Fibroblast of lung (primary cell): ENCODE data around the gene MPPED2. TPM values are rescaled to one million over a fixed set of nuclear protein-coding genes. Genes with fewer than 3 reads are reported as not detected.

Experiments
- DNase-seq, 2 donors: peaks; one replicate each; pipeline versions ENCODE4 v3.0.0 to v3.0.0-alpha.2; 2010; ENCODE audit warnings: low read depth in 2 of 2
- H2AFZ ChIP-seq: 2 replicates; pipeline ENCODE4 v1.5.1; 2012; ENCODE audit warnings: low read length, control low read depth, inconsistent platforms
- H3K27ac ChIP-seq: 2 replicates; pipeline ENCODE4 v1.5.1; 2011; ENCODE audit warnings: low read length, control low read depth; ENCODE audit not compliant: insufficient read depth
- H3K27me3 ChIP-seq: 2 replicates; pipeline ENCODE4 v1.5.1; 2011; ENCODE audit warnings: mild to moderate bottlenecking, low read length; ENCODE audit not compliant: control insufficient read depth, insufficient read depth
- H3K36me3 ChIP-seq: 2 replicates; pipeline ENCODE4 v1.5.1; 2011; ENCODE audit warnings: low read length; ENCODE audit not compliant: control insufficient read depth, insufficient read depth
- H3K4me1 ChIP-seq: 2 replicates; pipeline ENCODE4 v1.5.1; 2011; ENCODE audit warnings: low read length; ENCODE audit not compliant: control insufficient read depth, insufficient read depth; ENCODE audit errors: extremely low read depth
- H3K4me2 ChIP-seq: 2 replicates; pipeline ENCODE4 v1.5.1; 2011; ENCODE audit warnings: low read length, control low read depth; ENCODE audit not compliant: insufficient read depth; ENCODE audit errors: extremely low read depth
- H3K4me3 ChIP-seq, 4 experiments: fragments of 200-600 bp in 1 of 4; sonication (generic) in 1 of 4; replicated peaks in 1 of 4; 2 replicates each; pipeline ENCODE4 v1.5.1; 2011 to 2016; ENCODE audit warnings: low read length in 4 of 4, low read depth in 3 of 4, mild to moderate bottlenecking in 3 of 4, control low read depth in 2 of 4, inconsistent platforms in 1 of 4, mixed read lengths in 1 of 4; ENCODE audit not compliant: insufficient read depth in 1 of 4; ENCODE audit errors: control extremely low read depth in 1 of 4
- H3K79me2 ChIP-seq: 2 replicates; pipeline ENCODE4 v1.5.1; 2012; ENCODE audit warnings: mild to moderate bottlenecking, low read length, inconsistent platforms; ENCODE audit not compliant: control insufficient read depth, insufficient read depth
- H3K9ac ChIP-seq: 2 replicates; pipeline ENCODE4 v1.5.1; 2011; ENCODE audit warnings: mild to moderate bottlenecking, low read length, control low read depth; ENCODE audit not compliant: insufficient read depth
- H3K9me3 ChIP-seq: 2 replicates; pipeline ENCODE4 v1.5.1; 2012; ENCODE audit warnings: low read depth, low read length; ENCODE audit not compliant: control insufficient read depth, insufficient read depth
- H4K20me1 ChIP-seq: 2 replicates; pipeline ENCODE4 v1.5.1; 2011; ENCODE audit warnings: low read length; ENCODE audit not compliant: control insufficient read depth, insufficient read depth; ENCODE audit errors: extremely low read depth
- CTCF ChIP-seq, 2 donors: IDR thresholded peaks in 1 of 2; conservative IDR thresholded peaks in 1 of 2; 1 replicate in 1 of 2; 2 replicates in 1 of 2; pipeline ENCODE4 v1.5.1; 2011 to 2012; ENCODE audit warnings: low read length in 2 of 2, control low read depth in 1 of 2, inconsistent platforms in 1 of 2, low read depth in 1 of 2, mild to moderate bottlenecking in 1 of 2
- EZH2 ChIP-seq: IDR thresholded peaks from 2 replicates; pipeline ENCODE4 v1.5.1; 2012; ENCODE audit warnings: low read length, control low read depth, mild to moderate bottlenecking; ENCODE audit errors: missing control alignments
- polyA plus RNA-seq, 2 donors: library from polyadenylated mRNA; depleted of rRNA in 1 of 2; stranded (reverse) in 1 of 2; unstranded in 1 of 2; fragments of >200 nt; gene quantifications; 2 replicates each; pipeline ENCODE4 v1.2.1, GENCODE V29; 2011 to 2012; ENCODE audit warnings: missing spikeins in 1 of 2
- total RNA-seq: library from RNA; depleted of rRNA; stranded (reverse); fragments of >200 nt; gene quantifications from 2 replicates; pipeline ENCODE4 v1.2.1, GENCODE V29; 2014

MPPED2 gene
- total and polyA plus RNA-seq, 2 donors (not counting 1 experiment from before 2014, with no cell fraction given) = under 0.01 to 0.02 TPM

GRCh38 chr11:30368394-30368793, 217.8 kb downstream of the MPPED2 start:
- no peaks in the 10 kb centered on the region for H3K4me1 ChIP-seq
- H3K4me2 ChIP-seq = no peak overlapping the region
- no peak overlapping the region for H3K4me3 ChIP-seq
- no peak overlapping the region for H3K9ac ChIP-seq
- H2AFZ ChIP-seq = no peak overlapping the region
- no peaks in the 10 kb centered on the region for H3K79me2 ChIP-seq
- no peaks in the 10 kb centered on the region for H3K9me3 ChIP-seq
- no peaks in the 10 kb centered on the region for H4K20me1 ChIP-seq
- no peaks in the 10 kb centered on the region for H3K36me3 ChIP-seq
- H3K27me3 ChIP-seq = no peaks in the 10 kb centered on the region
- TF ChIP-seq CTCF (conservative IDR thresholded peaks at IDR 0.05 in 1 of 2, IDR thresholded peaks at IDR 0.05 in 1 of 2; ENCODE audit: low read depth in 1 of 2, low read length in 2 of 2) (no peak), EZH2 (no peak)
- DNase-seq = no peak
- H3K27ac ChIP-seq = no peak overlapping the region

DNA sequence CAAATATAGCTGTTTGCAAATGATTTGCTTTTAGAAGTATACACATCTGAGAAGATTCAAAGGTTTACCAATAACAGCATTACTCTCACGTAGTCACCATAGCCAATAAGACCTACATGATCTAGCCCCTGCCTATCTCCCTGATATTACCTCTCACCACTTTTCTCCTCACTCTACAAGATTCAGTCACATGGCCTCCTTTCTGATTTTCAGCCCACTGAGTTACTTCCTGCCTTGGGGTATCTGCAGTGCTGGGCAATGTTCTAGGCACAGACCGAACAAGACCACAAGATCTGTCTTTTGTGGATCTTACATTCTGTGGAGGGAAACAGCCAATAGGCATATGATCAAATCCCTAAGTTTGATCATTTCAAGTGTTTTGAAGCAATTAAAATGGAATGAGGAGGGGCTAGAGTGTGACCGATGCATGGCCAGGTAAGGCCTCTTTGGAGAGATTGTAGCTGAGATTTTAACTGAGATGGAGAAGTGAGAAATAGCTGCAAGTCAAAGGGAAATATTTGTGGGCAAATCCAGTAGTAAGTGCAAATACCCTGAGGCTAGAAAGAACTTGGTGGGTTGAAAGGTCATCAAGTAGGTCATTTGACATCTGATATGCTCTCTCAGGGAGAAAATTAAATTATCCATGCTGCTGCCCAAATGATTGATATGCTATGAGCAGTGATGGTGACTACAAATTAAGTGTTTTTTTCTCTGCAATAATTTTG, 220.2 kb downstream of the MPPED2 start:
- no peak for DNase-seq
- H3K9ac ChIP-seq = no peak overlapping the region
- H2AFZ ChIP-seq = no peak overlapping the region
- H3K9me3 ChIP-seq = no peaks in the 10 kb centered on the region
- H3K4me2 ChIP-seq = no peak overlapping the region
- no peaks in the 10 kb centered on the region for H3K4me1 ChIP-seq
- H3K4me3 ChIP-seq = no peak overlapping the region
- H3K27ac ChIP-seq = no peak overlapping the region
- H4K20me1 ChIP-seq = no peaks in the 10 kb centered on the region
- no peaks in the 10 kb centered on the region for H3K27me3 ChIP-seq
- no peaks in the 10 kb centered on the region for H3K79me2 ChIP-seq
- TF ChIP-seq EZH2 = no peak
- TF ChIP-seq CTCF (conservative IDR thresholded peaks at IDR 0.05 in 1 of 2, IDR thresholded peaks at IDR 0.05 in 1 of 2; ENCODE audit: low read depth in 1 of 2, low read length in 2 of 2) = no peak
- H3K36me3 ChIP-seq = no peaks in the 10 kb centered on the region

GRCh38 chr11:30364837-30365482, 221.2 kb downstream of the MPPED2 start:
- H3K79me2 ChIP-seq = no peaks in the 10 kb centered on the region
- H2AFZ ChIP-seq = no peak overlapping the region
- H3K4me1 ChIP-seq = no peaks in the 10 kb centered on the region
- H3K27ac ChIP-seq = no peak overlapping the region
- no peaks in the 10 kb centered on the region for H4K20me1 ChIP-seq
- no peak overlapping the region for H3K4me2 ChIP-seq
- no peak overlapping the region for H3K9ac ChIP-seq
- no peak for DNase-seq
- H3K36me3 ChIP-seq = no peaks in the 10 kb centered on the region
- H3K27me3 ChIP-seq = no peaks in the 10 kb centered on the region
- H3K9me3 ChIP-seq = no peaks in the 10 kb centered on the region
- TF ChIP-seq CTCF (conservative IDR thresholded peaks at IDR 0.05 in 1 of 2, IDR thresholded peaks at IDR 0.05 in 1 of 2; ENCODE audit: low read depth in 1 of 2, low read length in 2 of 2) = no peak
- H3K4me3 ChIP-seq = no peak overlapping the region
